ENCODE measurements around the gene LRRC32. TPM values are rescaled to one million over a fixed set of nuclear protein-coding genes. Genes with fewer than 3 reads are reported as not detected.

Gene LRRC32
- polyA plus RNA-seq, 1 donor from 2014 or later: not detected

DNA sequence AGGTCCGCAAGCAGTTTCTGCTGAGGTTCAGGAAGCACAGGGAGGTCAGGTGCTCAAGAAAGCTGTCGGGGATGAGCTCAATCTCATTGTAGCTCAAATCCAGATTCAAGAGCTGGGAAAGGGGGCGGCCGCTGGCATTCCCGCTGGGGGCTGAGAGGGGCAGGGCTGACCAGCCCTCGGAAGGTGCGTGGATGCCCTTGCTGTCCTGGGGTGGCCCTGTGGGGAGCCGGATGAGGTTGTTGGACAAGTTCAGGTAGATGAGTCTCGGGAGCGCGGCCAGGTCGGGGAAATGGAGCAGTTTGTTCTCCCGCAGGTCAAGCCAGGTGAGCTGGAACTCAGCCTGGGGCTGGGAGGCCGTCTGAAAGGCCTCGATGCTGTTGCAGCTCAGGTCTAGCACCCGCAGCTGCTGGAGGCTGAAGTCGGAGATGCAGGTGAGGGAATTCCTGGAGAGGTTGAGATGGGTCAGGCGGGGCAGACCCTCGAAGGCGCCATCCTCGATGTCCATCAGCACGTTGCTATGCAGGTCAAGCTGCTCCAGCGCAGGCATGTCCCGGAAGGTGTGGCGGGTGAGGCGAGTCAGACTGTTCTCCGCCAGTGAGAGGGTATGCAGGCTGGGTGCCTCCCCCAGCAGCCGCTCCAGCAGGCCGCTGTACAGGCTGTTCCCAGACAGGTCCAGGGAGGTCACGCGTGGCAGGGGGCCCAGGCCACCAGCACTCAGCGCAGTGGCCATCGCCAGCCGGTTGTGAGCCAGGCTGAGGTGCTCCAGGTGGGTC, 9.8 kb downstream of the LRRC32 start:
- TF ChIP-seq SMC3 (conservative IDR thresholded peaks at IDR 0.05; ENCODE audit: poor library complexity): no peak
- no peak for TF ChIP-seq POLR2AphosphoS5 (IDR thresholded peaks at IDR 0.05)
- no peak for TF ChIP-seq MXI1 (conservative IDR thresholded peaks at IDR 0.05; ENCODE audit: poor library complexity, severe bottlenecking)
- no peak for TF ChIP-seq RAD21 (conservative IDR thresholded peaks at IDR 0.05)
- no peak for TF ChIP-seq TAF1 (IDR thresholded peaks at IDR 0.05; ENCODE audit: low read depth)
- no peak for TF ChIP-seq EP300 (conservative IDR thresholded peaks at IDR 0.05; ENCODE audit: poor library complexity, severe bottlenecking)
- TF ChIP-seq, protein P1, sequence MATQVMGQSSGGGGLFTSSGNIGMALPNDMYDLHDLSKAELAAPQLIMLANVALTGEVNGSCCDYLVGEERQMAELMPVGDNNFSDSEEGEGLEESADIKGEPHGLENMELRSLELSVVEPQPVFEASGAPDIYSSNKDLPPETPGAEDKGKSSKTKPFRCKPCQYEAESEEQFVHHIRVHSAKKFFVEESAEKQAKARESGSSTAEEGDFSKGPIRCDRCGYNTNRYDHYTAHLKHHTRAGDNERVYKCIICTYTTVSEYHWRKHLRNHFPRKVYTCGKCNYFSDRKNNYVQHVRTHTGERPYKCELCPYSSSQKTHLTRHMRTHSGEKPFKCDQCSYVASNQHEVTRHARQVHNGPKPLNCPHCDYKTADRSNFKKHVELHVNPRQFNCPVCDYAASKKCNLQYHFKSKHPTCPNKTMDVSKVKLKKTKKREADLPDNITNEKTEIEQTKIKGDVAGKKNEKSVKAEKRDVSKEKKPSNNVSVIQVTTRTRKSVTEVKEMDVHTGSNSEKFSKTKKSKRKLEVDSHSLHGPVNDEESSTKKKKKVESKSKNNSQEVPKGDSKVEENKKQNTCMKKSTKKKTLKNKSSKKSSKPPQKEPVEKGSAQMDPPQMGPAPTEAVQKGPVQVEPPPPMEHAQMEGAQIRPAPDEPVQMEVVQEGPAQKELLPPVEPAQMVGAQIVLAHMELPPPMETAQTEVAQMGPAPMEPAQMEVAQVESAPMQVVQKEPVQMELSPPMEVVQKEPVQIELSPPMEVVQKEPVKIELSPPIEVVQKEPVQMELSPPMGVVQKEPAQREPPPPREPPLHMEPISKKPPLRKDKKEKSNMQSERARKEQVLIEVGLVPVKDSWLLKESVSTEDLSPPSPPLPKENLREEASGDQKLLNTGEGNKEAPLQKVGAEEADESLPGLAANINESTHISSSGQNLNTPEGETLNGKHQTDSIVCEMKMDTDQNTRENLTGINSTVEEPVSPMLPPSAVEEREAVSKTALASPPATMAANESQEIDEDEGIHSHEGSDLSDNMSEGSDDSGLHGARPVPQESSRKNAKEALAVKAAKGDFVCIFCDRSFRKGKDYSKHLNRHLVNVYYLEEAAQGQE (IDR thresholded peaks at IDR 0.05; ENCODE audit: borderline replicate concordance): no peak
- no peak for TF ChIP-seq CTCF (IDR thresholded peaks at IDR 0.05; ENCODE audit: poor library complexity, severe bottlenecking)
- TF ChIP-seq EZH2 (IDR thresholded peaks at IDR 0.05; ENCODE audit: borderline replicate concordance, insufficient read depth, low read length, poor library complexity, severe bottlenecking): no peak
- Histone ChIP-seq H3K79me2 (replicated peaks; ENCODE audit: insufficient read depth, low read length) (no peaks in the 10 kb centered on the region), H3K9me2 (ENCODE audit: insufficient read depth, low read length) (no peaks in the 10 kb centered on the region), H3K36me3 (ENCODE audit: insufficient read depth, low read length) (no peaks in the 10 kb centered on the region), H3K9me3 (ENCODE audit: low read length) (no peaks in the 10 kb centered on the region), H3K4me3 (ENCODE audit: low read length) (no peak overlapping the region), H2AFZ (ENCODE audit: low read depth, low read length) (no peak overlapping the region), H3K9ac (ENCODE audit: low read length) (no peak overlapping the region), H3K27me3 (ENCODE audit: insufficient read depth, low read depth, low read length) (no peaks in the 10 kb centered on the region), H3K4me2 (ENCODE audit: low read length) (no peak overlapping the region), H4K20me1 (ENCODE audit: insufficient read depth) (no peaks in the 10 kb centered on the region), H3K27ac (ENCODE audit: low read length) (no peak overlapping the region), H3F3A (ENCODE audit: insufficient read depth, low read length, poor library complexity, severe bottlenecking) (no peaks in the 10 kb centered on the region)

- TF ChIP-seq CTCF (IDR thresholded peaks at IDR 0.05; ENCODE audit: poor library complexity, severe bottlenecking): no peak
- TF ChIP-seq POLR2AphosphoS5 (IDR thresholded peaks at IDR 0.05): no peak
- TF ChIP-seq, protein P1 (IDR thresholded peaks at IDR 0.05; ENCODE audit: borderline replicate concordance): no peak
- TF ChIP-seq SMC3 (conservative IDR thresholded peaks at IDR 0.05; ENCODE audit: poor library complexity): no peak
- no peak for TF ChIP-seq EP300 (conservative IDR thresholded peaks at IDR 0.05; ENCODE audit: poor library complexity, severe bottlenecking)
- TF ChIP-seq EZH2 (IDR thresholded peaks at IDR 0.05; ENCODE audit: borderline replicate concordance, insufficient read depth, low read length, poor library complexity, severe bottlenecking): no peak
- no peak for TF ChIP-seq TAF1 (IDR thresholded peaks at IDR 0.05; ENCODE audit: low read depth)
- no peak for TF ChIP-seq RAD21 (conservative IDR thresholded peaks at IDR 0.05)
- TF ChIP-seq MXI1 (conservative IDR thresholded peaks at IDR 0.05; ENCODE audit: poor library complexity, severe bottlenecking): no peak
- H3K9me2 ChIP-seq (ENCODE audit: insufficient read depth, low read length): no peaks in the 10 kb centered on the region
- no peaks in the 10 kb centered on the region for H3F3A ChIP-seq (ENCODE audit: insufficient read depth, low read length, poor library complexity, severe bottlenecking)
- H3K9me3 ChIP-seq (ENCODE audit: low read length): no peaks in the 10 kb centered on the region
- no peak overlapping the region for H2AFZ ChIP-seq (ENCODE audit: low read depth, low read length)
- no peaks in the 10 kb centered on the region for H4K20me1 ChIP-seq (ENCODE audit: insufficient read depth)
- no peak overlapping the region for H3K4me3 ChIP-seq (ENCODE audit: low read length)
- no peaks in the 10 kb centered on the region for H3K36me3 ChIP-seq (ENCODE audit: insufficient read depth, low read length)
- no peak overlapping the region for H3K4me2 ChIP-seq (ENCODE audit: low read length)
- no peak overlapping the region for H3K27ac ChIP-seq (ENCODE audit: low read length)
- H3K9ac ChIP-seq (ENCODE audit: low read length): no peak overlapping the region
- H3K79me2 ChIP-seq (replicated peaks; ENCODE audit: insufficient read depth, low read length): no peaks in the 10 kb centered on the region
- H3K27me3 ChIP-seq (ENCODE audit: insufficient read depth, low read depth, low read length): no peaks in the 10 kb centered on the region
These were observed 10.6 kb downstream of the LRRC32 start for GRCh38 chr11:76659672-76660532.

Measured in neural cell (in vitro differentiated cells).